Measurements from ENCODE around the gene CYTL1.

DNA sequence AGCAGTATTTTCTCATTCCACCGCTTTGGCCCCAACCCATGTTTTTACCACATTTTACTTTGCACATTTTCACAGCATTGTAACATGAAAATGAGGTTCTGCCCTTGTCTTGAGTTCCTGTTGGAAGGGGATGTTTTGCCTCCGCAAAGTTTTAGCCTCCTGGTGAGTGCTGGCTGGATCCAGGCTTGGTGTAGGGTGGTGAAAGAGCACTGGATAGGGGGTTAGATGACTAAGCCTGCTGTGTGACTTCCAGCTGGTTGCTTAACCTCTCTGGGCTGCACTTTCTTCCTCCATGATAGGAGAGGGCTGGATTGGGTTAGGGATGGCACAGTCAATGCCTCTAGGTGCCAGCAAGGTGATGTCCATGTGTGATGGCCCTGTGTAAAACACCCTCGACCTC, 28.9 kb downstream of the CYTL1 start:
- TF ChIP-seq BHLHE40 (IDR thresholded peaks at IDR 0.05; ENCODE audit: low read depth, low read length) = no peak
- TF ChIP-seq, protein P1, sequence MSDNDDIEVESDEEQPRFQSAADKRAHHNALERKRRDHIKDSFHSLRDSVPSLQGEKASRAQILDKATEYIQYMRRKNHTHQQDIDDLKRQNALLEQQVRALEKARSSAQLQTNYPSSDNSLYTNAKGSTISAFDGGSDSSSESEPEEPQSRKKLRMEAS (IDR thresholded peaks at IDR 0.05) = no peak
- no peak for TF ChIP-seq POLR2A (IDR thresholded peaks at IDR 0.05; ENCODE audit: low read length)
- 0 out of 2 replicates have a peak, but pooled peaks have one; percentile 24 for TF ChIP-seq KDM1A (IDR thresholded peaks at IDR 0.05; ENCODE audit: low read depth)
- TF ChIP-seq, protein P2, sequence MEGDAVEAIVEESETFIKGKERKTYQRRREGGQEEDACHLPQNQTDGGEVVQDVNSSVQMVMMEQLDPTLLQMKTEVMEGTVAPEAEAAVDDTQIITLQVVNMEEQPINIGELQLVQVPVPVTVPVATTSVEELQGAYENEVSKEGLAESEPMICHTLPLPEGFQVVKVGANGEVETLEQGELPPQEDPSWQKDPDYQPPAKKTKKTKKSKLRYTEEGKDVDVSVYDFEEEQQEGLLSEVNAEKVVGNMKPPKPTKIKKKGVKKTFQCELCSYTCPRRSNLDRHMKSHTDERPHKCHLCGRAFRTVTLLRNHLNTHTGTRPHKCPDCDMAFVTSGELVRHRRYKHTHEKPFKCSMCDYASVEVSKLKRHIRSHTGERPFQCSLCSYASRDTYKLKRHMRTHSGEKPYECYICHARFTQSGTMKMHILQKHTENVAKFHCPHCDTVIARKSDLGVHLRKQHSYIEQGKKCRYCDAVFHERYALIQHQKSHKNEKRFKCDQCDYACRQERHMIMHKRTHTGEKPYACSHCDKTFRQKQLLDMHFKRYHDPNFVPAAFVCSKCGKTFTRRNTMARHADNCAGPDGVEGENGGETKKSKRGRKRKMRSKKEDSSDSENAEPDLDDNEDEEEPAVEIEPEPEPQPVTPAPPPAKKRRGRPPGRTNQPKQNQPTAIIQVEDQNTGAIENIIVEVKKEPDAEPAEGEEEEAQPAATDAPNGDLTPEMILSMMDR (IDR thresholded peaks at IDR 0.05) = no peak
- TF ChIP-seq SMC3 (IDR thresholded peaks at IDR 0.05) = no peak
